ENCODE data around the gene PRG2. TPM values are rescaled to one million over a fixed set of nuclear protein-coding genes. Genes with fewer than 3 reads are reported as not detected.

PRG2 gene
- total and polyA plus RNA-seq, 2 of the 13 experiments (the other 11 are each of a cell fraction or from before 2014, with no cell fraction given) = not detected

- TF ChIP-seq BCL3 (CRISPR knock-in tag; IDR thresholded peaks at IDR 0.05) (no peak), PHF21A (CRISPR knock-in tag; IDR thresholded peaks at IDR 0.05) (no peak), HNF4A (CRISPR knock-in tag; IDR thresholded peaks at IDR 0.05) (no peak), ZBTB40 (IDR thresholded peaks at IDR 0.05) (no peak), ZBTB40 (CRISPR knock-in tag; IDR thresholded peaks at IDR 0.05) (no peak), TBX2 (CRISPR knock-in tag; IDR thresholded peaks at IDR 0.05; ENCODE audit: borderline replicate concordance) (no peak), CBX1 (IDR thresholded peaks at IDR 0.05; ENCODE audit: low read depth) (no peak), FOXM1 (CRISPR knock-in tag; IDR thresholded peaks at IDR 0.05) (no peak), HOXD1 (CRISPR knock-in tag; IDR thresholded peaks at IDR 0.05) (no peak), ZNF451 (CRISPR knock-in tag; IDR thresholded peaks at IDR 0.05) (no peak), RARA (CRISPR knock-in tag; IDR thresholded peaks at IDR 0.05) (peak; percentile 19; the same call in 1 of the 2 replicates), SMC3 (IDR thresholded peaks at IDR 0.05; ENCODE audit: low read length) (no peak), HNF4G (IDR thresholded peaks at IDR 0.05; ENCODE audit: borderline replicate concordance, low read depth, low read length) (no peak), HNF4G (CRISPR knock-in tag; IDR thresholded peaks at IDR 0.05; ENCODE audit: borderline replicate concordance, low read depth) (no peak), ZNF609 (CRISPR knock-in tag; IDR thresholded peaks at IDR 0.05; ENCODE audit: borderline replicate concordance) (0 out of 2 replicates have a peak, but pooled peaks have one; percentile 51)
Observed at GRCh38 chr11:57424792-57425564, 34.5 kb upstream of the PRG2 start (continued).
